ENCODE measurements around the gene FARP2.

FARP2 gene

GRCh38 chr2:241324775-241325174, 31.3 kb upstream of the FARP2 start:
- DNase-seq, result no peak

- DNase-seq, result no peak
Observed at GRCh38 chr2:241325257-241325656, 30.8 kb upstream of the FARP2 start.

- DNase-seq, result no peak
Observed at GRCh38 chr2:241329669-241330615, 26.1 kb upstream of the FARP2 start.

GRCh38 chr2:241330616-241330981, 25.5 kb upstream of the FARP2 start:
- no peak for DNase-seq

- no peak for DNase-seq
Observed at GRCh38 chr2:241334813-241335212, 21.3 kb upstream of the FARP2 start.

- no peak for DNase-seq
Observed at GRCh38 chr2:241339839-241340630, 16.1 kb upstream of the FARP2 start.

DNA sequence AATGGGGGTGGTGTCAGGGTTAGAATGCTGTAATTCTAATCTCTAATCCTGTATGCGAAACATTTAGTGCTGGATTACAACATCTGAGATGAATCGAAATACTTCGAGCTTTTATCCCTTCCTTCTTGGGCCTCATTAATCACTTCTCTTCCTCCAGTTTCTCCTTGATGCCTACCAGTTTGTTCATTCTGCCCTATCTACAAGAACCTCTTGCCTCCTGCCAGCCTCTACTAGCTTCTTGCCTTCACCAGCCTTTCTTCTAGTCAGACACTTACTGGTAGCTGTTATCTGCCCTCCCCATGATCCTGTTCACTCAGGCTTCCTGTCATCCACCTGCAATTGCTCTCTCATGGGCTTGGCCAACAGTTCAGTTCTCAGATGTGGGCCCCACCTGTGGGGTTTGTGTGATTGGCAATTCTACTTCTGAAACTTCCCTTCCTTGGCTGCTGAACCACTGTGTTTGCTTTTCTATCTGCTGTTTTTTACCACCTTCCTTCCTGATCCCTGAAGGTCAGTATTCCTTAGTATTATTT, 15.4 kb upstream of the FARP2 start:
- no peak for DNase-seq

DNA sequence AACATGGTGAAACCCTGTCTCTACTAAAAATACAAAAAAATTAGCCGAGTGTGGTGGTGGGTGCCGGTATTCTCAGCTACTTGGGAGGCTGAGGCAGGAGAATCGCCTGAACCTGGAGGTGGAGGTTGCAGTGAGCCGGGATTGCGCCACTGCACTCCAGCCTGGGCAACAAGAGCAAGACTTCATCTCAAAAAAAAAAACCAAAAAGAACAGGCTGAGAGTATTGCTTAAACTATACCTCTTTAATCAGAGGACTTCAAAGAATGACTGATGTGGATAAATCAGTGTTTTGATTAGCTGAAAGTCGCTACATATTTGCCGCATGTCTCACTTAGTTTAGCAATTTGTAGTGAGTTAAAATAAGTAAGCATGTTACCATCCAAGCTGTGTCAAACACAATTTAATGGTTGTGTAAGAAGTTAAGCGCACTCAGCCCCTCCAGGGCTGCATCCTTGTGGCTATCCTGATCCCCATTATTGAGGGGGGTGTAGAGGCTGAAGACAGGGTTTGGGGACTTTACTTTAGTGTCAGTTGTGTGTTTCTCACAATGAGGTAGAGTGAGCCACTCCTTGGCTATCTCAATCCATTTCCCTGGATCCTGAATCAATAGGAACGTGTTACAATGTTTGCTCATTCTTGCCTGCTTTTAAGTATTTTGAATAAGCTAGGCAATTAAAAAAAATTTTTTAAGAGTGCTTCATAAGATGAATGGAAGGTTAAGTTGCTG, 11.0 kb upstream of the FARP2 start:
- DNase-seq, result no peak

DNA sequence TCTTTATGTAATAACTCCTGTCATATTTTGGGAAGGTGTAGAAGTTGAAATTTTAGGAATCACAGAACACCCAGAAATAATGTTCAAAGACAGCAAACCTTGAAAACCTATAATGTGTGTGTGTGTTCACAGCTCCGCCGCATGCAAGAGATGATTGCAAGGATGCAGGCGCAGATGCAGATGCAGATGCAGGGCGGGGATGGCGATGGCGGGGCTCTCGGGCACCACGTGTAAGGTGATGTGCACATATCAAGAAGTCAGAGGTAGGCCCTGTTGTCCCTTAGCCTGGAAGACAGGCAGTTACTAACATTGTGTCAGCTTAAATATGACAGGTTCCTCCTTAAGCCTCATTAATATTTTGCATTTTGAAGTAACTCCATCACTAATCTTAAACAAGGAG, 6.1 kb upstream of the FARP2 start:
- no peak for DNase-seq

DNA sequence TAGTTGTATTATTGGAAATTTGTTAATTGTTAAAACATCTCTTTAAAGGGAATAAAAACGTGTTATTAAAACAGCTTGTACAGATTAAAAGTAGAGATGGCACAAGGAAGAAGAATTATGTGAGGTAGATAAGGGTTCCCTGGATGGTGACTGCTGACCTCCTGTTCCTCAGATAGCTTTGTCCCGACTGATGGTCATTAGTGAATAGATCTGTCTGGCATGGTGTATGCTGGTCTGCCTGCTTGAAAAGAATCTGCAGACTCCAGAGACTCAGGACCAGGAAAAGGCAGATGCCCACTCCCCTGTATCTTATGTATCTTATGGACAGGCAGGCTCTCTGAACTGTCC, 5.6 kb upstream of the FARP2 start:
- DNase-seq, result no peak

GRCh38 chr2:241350878-241351639, 5.0 kb upstream of the FARP2 start:
- no peak for DNase-seq

DNA sequence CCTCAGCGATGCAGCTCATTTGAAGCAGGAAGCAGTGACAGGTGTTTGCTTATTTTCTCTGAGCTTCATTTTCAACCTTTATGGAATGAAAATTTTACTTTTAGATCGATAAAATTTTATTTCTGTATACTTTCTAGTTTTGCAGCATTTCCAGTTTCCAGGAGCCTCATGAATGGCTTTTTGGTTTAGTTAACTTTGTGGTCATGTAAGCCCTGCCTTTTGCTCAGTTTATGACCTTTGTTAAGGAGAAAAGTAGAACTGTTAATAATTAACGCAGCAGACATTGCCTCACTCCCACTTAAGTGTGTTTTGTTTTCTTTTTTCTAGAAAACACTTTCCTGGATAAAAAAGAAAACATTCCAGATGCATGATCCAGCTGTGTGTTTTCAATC, 4.4 kb upstream of the FARP2 start:
- no peak for DNase-seq

GRCh38 chr2:241352227-241352626, 3.9 kb upstream of the FARP2 start:
- DNase-seq, result no peak

- DNase-seq, result no peak
Observed at GRCh38 chr2:241354668-241355658, 1.1 kb upstream of the FARP2 start.

DNA sequence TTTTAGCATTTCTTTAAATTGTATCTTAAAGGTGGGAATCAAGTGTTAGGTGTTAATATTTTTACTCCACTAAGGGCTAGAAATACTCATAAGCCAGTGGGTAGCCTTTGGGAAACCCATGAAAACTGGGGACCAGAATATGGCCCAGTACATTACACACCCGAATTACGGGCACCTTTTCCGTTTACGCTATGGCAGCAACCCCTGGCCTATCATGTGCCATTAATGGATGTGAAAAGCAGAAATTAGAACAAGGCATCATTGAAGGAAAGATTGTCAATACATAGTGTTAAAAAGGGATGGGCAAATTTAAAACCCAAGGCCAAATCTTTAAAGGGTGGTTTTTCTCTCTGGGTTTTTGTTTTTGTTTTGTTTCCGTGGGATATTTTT, 781 bp downstream of the FARP2 start:
- no peak for DNase-seq

- DNase-seq, result no peak
Observed at GRCh38 chr2:241357531-241357930, 1.4 kb downstream of the FARP2 start.

GRCh38 chr2:241358470-241358869, 2.4 kb downstream of the FARP2 start:
- no peak for DNase-seq

- DNase-seq, result no peak
Observed at GRCh38 chr2:241359481-241360045, 3.5 kb downstream of the FARP2 start.

GRCh38 chr2:241363426-241363825, 7.3 kb downstream of the FARP2 start:
- no peak for DNase-seq

- no peak for DNase-seq
Observed at GRCh38 chr2:241364781-241365180, 8.7 kb downstream of the FARP2 start.

DNA sequence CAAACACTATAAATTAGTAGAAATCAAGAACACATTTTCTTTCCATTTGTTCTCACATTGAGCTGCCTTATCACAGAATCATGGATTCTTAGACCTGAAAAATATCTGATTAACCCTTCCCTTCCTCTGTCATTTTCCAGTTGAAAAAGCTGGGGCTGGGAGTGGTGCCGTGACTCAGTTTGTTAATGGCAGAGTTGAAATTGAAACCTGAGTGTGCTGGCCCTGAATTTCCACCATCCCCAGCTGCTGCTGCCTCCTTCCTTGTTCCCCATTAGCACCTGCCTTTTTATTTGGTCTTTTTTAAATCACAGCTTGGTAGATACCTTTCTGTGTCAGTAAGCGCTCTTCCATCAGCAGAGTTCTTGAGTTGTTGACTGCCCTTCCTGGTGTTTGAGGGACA, 10.6 kb downstream of the FARP2 start:
- no peak for DNase-seq

Measured in NCI-H748 treated with DMSO at 0.1 percent for 48 hours (cell line).